OCI-LY3 (cell line): ENCODE measurements around the gene FDPS.
A peak's percentile ranks its signal among the peaks of the same experiment; 100 is the strongest.

Source experiments
- CTCF ChIP-seq: fragments of 200-600, 300-600 bp; sonication (generic); IDR thresholded peaks from 2 replicates; pipeline ENCODE4 v1.5.1; 2014; ENCODE audit warnings: antibody characterized with exemption, low read length, low read depth
- EZH2phosphoT487 ChIP-seq: fragments of 200-600 bp; shearing (Covaris generic); IDR thresholded peaks from 2 replicates; pipeline ENCODE4 v1.6.1; 2018; ENCODE audit warnings: antibody characterized with exemption, mixed run types, low read depth

GRCh38 chr1:155277902-155278688, 30.6 kb upstream of the FDPS start:
- peak; percentile 53 for TF ChIP-seq CTCF
- TF ChIP-seq EZH2phosphoT487, result no peak
